GM19035 (cell line): ENCODE measurements around the gene SNRPD2.
A peak's percentile ranks its signal among the peaks of the same experiment; 100 is the strongest.
"Not testable (repeated sequence)": the region's sequence is repeated elsewhere in the genome, so short reads cannot be mapped to it uniquely, and the experiment has no call there.

Source experiments
- ATAC-seq: cut with Tn5 transposase; IDR thresholded peaks from one replicate; pipeline ENCODE4 v1.9.1; 2021; ENCODE audit not compliant: unreplicated experiment

SNRPD2 gene

DNA sequence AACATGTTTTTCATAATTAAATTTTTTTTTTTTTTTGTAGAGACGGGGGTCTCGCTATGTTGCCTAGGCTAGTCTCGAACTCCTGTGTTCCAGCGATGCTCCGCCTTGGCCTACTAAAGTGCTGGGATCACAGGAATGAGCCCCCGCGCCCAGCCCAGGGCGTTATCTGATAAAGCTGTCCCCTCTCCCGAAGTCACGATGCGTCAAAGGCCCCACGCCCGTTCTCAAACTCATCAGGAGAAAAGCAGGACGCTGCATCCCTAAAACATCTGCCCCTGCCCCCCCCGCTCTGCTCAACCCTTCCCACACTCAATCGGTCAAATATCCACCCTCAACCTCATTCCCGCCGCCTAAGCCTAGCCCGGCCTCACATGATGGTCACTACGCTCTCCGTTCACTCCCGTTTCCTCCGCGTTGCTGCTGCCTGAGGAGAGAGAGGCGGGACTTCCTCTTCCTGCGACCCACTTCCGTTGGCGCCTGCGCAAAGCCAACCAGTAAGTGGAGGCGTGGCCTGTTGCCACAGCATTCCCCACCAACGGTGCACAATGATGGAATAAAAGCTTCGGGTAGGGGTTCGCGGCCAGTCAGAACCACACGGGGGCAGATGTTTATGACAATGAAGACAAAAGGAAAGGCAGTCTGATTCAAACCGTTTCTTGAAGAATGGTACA lies at the start of gene SNRPD2:
Gene SNRPD2 (minus strand): TSS at position 438 of the 671 bp plus-strand sequence. CDS start 65 bp downstream, at position 373.
- peak; percentile 56 for ATAC-seq

DNA sequence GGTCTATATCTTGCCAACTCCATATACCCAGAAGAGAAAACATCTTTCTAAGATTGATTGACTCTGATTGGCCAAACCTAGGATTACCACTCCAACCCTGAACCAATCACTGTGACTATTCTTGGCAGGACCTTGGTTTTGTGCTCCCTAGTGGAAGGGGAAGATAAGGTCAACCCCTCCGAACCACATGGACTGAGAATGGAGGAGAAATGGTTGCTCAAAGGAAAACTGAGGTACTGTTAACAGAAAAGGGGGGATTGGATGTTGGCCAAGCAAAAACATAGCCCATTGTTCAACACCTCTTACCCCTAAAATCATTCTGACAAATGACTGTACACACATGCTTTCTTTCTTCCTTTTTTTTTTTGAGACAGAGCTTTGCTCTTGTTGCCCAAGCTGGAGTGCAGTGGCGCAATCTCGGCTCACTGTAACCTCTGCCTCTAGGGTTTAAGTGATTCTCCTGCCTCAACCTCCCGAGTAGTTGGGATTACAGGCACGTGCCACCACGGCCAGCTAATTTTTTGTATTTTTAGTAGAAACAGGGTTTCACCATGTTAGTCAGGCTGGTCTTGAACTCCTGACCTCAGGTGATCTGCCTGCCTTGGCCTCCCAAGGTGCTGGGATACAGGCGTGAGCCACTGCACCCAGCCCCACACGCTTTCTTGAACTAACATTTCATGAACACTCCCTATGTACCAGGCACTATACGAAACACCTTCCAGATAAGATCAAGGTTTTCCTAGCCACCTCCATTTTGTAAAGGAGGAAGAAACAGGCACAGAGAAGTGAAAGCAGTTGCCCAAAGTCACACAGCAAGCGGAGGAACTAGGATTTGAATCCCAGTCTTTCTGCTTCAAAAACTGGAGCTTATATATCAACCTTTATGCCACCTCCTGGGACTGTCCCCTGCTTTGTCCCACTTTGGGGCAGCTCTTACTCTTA lies 48.0 kb upstream of the SNRPD2 start:
- no peak for ATAC-seq

DNA sequence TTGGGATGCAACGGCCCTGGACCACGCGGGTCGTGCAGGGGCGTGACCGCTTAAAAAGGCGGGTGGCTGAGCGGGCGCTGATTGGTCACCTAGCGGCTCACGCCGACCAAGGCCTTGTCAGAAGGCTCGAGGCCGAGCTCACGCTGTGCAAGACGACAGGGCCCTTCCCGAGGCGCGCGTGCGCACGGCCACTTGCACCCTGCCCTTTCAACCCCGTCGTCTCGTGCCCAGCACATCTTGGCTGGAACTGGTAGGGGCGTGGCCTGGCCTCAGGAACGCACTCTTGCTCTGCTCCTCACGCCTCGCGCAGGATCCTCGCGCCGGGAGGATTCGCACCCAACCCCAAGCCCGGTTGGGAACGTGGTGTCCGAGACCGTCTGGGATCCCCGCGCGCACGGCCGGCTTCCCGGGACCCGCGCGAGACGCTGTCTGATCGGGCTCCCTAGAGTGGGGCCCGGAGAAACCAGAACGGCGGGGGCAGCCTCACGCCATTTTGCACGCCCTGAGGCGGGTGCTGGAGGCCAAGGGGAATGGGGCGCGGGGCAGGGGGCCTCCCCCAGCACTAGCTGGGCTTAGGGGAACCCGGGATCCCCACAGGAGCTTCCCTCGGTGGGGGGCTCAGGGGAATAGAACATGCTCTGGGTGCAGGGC lies 41.5 kb upstream of the SNRPD2 start, which contains the start of gene MEIOSIN:
Gene MEIOSIN (plus strand): TSS at position 280 of the 651 bp plus-strand sequence. CDS start 1,938 bp downstream, outside the sequence.
- no peak for ATAC-seq

DNA sequence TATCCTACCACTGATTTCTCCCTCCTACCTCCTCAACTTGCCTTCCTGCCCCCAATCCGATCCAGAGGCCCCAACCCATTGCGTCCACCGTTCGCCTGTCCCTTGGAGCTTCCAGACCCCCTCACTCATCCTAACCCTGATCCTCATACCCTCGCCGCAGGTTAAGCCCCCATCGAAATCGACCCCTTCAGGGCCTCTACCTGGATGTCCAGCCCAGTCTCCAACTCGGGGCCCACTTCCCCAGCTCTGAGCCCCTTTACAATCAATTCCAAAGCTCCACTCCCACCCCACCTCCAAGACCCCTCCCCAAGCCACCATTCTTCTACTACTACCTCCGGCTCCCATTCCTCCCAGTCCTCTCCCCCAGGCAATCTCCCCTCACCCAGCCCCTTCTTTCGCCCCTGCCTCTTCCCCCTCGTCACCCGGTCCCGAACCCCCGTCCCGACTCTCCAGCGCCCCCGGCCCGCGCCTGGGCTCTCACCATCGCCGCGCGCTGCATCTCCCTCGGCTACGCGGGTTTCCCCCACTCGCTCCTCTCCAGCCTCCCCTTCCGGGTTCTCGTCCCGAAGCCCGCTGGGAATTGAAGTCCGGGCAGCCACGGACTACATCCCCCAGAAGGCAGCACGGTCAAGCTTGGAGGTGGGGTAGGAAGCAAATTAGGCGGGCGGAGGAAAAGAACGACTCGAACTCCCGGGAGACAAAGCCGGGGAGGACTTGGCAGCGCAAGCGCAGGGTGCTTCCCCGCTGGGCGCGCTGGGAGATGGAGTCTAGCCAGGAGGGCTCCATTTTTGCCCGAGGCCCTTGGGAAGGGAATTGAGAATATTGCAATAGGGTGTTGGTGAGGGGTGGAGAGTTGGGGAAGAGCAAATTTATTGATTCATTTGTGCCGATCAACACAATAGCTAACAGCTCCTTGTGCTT lies 38.9 kb upstream of the SNRPD2 start, which contains the start of gene FBXO46:
Gene FBXO46 (minus strand): TSS at position 529 of the 921 bp plus-strand sequence. CDS start 17,401 bp downstream, outside the sequence.
- ATAC-seq = peak; percentile 95

DNA sequence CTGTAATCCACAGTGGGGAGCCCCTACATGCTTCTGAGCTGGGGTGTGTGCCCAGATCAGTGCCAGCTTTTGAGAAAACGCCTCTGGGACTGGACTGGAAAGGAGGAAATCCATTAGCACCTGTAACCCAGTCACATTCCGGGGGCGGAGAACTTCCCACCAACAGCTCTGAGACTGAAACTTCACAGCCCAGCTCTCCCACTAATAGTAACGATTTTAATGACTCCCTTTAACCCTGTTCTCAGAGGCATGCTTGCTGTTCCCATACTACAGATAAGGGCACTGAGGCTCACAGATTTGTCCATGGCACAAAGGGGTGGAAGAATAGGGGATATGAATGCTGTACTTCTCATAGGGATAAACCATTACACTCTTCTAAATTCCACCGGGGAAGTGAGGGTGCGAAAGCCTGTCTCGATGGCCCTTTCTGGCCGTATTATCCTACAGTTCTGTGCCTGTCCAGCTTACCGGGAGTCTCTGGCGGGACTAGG lies 38.1 kb upstream of the SNRPD2 start:
- no peak for ATAC-seq

DNA sequence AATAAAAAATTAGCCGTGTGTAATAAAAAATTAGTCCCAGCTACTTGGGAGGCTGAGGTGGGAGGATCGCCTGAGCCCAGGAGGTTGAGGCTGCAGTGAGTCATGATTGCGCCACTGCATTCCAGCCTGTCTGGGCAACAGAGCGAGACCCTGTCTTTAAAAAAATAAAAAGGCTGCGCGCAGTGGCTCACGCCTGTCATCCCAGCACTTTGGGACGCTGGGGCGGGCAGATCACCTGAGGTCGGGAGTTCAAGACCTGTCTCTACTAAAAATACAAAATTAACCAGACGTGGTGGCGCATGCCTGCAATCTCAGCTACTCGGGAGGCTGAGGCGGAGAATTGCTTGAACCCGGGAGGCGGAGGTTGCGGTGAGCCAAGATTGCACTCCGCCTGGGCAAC lies 36.9 kb upstream of the SNRPD2 start:
- not testable (repeated sequence) for ATAC-seq

DNA sequence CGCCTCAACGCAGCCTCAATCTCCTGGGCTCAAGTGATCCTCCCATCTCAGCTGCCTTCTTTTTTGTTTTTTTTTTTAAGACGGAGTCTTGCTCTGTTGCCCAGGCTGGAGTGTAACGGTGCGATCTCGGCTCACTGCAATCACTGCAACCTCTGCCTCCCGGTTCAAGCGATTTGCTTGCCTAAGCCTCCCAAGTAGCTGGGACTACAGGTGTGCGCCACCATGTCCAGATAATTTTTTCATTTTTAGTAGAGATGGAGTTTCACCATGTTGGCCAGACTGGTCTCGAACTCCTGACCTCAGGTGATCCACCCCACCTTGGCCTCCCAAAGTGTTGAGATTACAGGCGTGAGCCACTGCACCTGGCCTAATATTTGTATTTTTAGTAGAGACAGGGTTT lies 28.3 kb upstream of the SNRPD2 start:
- ATAC-seq = not testable (repeated sequence)

DNA sequence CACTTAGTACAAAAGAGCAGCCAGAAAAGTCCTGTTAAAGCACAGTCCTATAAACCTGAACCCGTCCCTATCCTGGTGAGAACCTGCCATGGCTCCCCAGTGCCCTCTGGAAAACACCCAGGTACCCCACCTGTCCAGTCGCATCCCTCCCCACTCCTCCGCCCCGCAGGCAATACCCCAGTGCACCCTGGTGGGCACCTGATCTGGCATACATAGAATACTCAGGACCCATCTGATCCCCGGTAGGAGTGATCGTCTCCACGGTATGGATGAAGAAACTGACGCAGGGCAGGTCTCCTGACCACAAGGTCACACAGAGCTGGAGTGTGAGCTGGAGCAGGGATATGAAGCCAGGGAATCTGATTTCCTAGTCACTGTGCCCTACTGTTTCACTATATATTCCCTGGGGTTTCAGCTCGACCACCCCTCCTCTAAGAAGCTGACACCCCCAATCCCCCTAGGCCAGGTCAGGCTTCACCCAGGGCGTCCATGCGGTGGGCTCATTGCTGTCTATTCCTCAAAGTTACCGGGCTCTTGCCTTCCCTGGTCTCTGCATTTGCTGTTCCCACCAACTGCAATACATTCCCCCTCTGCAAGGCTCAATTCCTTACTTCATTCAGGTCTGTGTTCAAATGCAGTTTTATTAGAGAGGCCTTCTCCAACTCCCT lies 26.4 kb upstream of the SNRPD2 start:
- no peak for ATAC-seq

DNA sequence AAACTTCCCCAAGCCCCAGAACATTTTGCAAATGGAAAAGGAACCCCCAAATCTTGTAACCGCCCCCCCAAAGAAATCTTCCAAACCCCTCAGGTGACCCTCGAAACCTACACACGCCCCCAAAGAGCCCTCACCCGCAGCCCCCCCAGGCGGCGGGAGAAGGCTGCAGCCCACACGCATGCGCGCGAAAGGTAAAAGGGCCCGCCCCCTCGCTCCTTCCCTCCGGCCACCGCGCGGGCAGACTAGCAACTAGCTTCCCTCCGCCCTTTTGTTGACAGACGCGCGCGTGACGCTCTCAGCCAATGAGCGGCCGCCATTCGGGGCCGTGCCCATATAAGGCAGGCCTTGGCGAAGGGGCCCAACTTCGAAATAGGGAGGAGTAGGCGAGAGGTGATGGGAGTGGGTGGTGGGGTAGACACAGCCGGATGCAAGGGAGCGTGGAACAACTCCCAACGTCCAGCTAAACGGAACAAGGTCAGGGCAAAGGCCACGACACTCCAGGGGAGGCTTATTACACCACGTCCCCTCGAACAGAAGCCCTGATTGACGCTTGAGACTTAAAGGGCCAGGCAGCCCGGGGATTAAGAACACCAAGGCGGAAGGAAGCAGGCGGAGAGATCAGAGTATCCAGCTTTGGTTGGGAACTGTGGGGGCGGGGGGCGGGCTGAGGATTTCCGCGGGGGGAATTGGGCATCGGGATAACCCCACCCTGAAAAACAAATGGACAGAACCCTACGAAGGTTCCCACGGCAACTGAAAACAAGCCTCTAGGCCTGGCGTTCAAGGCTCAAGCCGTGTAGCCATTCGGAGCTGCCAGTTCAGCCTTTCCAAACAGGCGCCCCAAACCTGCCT lies 25.6 kb upstream of the SNRPD2 start:
- peak; percentile 93 for ATAC-seq

DNA sequence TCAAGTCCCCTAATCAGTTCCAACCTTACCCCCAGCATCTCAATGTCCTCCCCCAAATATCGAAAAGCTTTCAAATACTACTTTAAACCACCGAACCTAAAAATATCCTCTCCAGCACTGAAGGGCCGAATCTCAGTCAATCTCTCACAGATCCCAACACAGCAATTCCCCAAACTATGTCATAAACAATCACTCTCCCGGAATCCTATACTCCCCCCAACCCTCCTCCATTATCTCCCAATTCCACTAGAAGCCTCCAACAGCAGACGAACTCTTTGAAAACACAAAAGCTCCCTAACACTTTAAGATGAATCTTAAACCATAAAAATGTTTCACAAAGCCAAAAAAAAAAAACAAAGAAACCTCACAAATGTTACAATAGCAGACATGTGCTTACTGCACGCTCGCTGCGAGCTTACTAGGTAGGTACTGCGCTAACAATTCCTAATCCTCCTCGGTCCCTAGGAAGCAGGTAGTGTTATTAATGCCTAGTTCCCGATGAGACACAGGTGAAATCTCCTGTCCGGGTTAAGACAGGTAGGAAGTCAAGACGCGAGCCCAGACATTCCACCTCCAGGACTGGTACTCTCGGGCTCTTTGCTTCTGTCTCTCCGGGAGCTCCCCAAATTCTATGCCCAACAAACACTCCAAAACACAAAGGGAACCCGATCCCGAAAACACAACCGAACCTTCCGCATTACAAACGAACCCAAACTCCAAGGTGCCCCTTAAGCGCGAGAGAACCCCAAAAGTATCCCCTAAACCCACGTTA lies 24.8 kb upstream of the SNRPD2 start:
- ATAC-seq = no peak

DNA sequence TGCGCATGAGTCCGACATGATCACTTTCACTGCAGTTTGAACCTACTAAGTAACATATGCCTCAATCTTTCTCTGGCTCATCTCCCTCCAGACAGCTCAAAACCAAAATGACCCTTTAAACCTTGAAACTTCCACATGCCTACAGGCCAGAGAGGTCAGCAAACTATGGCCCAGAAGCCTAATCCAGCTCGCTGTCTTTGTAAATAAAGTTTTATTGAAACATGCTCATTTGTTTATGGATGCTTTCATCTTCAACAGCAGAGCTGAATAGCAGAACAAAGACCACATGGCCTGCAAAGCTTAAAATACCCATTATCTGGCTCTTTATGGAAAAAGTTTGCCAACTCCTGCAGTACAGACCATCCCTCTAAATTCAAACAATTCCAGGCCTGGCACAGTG lies 23.4 kb upstream of the SNRPD2 start:
- ATAC-seq = no peak

DNA sequence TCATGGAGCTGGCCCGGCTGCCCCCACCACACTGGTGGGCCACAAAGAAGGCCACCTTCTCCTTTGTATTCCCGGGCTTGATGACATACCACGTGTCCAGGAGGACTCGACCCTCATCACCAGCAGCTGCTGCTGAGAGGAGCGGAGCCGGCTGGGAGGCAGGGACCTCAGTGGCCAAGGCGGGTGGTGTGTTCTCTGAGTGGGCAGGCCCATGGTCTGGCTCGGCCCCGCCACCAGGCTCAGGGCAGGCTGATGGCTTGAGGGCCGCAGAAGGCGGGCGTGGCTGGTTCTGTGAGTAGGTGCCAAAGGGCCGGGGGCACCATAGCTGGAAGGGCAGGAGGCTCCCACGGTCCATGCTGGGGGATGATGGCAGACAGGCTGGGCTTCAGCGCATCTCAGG lies 21.4 kb upstream of the SNRPD2 start:
- no peak for ATAC-seq

DNA sequence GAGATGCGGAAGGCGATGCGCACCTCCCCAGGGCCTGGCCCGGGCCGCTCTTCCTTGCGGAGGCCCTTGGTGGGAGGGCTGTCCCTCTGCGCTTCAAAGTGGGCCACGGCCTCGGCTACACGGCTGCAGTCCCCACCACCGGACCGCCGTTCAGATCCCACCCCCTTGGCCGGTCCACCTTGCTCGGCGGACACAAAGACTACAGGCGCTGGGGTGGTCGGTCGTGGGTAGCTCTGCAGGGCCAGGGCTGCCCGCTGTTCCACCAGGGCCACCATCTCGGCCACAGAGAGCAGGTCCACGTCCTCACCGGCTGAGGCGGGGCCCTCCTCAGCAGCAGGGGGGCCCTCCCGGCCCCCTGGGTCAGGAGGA lies 20.9 kb upstream of the SNRPD2 start:
- ATAC-seq = no peak

DNA sequence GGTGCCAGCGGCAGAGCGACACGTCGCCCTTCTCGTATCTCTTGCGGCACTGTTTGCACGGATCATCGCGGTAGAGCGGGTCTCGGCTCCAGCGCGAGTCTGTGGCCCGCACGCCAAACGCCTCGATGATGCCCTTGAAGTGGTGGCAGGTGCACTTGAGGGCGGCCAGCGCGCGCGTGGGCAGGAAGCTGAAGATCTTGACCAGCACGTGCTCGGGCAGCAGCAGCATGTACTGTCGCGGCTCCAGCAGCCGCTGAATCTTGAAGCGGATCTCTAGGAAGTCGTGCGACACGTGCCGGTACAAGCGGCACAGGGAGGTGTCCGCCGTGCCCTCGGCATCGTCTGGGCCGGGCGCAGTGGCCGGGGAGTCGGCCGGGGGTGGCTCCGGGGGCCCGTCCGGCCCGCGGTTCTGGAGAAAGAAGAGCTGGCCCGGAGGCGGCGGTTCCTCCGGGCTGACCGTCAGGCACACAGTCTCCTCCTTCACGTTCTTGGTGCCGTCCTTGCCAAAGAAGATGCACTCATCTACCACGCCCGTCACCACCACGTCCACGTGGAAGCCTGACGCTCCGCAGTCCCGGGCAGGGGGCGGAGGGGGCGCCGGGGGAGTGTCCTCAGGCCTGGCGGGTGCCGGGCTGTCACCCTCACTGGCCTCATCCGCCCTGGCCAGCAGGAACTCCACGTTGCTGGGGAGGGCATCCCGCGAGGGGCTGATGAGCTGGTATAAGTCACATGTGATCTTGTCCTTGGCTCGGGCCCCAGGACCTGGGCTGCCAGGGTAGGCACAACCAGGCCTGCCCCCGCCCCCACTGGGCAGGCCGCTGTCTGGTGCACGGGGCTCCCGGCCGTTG lies 20.3 kb upstream of the SNRPD2 start:
- ATAC-seq = no peak

DNA sequence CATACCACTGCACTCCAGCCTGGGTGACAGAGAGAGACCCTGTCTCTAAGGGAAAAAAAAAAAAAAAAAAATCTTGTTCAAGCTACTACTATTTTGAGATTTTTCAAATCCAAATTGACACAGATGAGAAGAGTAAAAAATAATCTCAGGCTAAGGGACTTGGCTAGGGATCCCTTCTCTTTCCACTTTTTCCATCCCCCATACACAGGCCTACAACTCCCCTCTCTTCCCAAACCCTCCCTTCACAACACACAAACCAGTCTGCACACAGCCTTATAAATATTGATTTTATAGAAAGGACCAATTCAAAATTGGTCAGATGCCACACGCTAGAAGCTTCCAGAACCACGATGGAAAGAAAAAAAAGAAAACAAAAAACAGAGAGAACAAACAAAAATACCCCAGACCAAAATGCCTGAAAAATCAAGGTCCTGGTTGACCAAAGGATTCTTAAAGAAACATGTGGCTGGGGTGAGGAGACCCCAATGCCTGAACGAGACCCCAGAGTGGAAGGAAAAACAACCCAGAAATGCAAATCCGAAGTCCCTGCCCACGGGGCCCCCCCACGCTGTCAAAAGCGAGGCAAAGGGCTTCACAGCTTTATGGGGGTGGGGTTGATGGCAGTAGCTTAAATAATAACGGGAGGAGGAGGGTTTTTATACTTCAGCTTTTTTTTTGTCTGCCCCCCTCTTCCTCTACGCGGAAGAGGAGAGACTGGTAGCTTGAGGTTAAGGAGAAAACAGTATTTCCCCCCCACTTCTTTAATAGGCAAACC lies 18.8 kb upstream of the SNRPD2 start:
- no peak for ATAC-seq

DNA sequence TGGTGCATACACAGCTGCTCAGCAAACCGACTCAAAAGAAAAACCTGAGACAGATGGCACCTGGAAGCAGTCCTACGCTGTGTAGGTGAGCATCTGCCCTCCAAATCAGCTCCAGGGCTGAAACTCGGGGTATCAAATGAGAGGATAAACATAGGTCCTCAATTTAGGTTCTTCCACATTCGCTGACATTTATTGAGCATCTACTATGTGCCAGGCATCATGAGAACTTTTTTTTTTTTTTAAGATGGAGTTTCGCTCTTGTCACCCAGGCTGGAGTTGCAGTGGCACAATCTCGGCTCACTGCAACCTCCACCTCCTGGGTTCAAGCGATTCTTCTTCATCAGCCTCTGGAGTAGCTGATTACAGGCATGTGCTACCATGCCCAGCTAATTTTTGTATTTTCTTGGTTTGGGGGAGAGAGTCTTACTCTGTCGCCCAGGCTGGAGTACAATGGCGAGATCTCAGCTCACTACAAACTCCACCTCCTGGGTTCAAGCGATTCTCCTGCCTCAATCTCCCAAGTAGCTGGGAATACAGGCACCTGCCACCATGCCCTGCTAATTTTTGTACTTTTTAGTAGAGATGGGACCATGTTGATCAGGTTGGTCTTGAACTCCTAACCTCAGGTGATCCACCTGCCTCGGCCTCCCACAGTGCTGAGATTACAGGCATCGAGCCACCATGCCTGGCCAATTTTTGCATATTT lies 14.1 kb upstream of the SNRPD2 start:
- ATAC-seq = no peak
